ENCODE measurements around the gene CD40. TPM values are rescaled to one million over a fixed set of nuclear protein-coding genes. Genes with fewer than 3 reads are reported as not detected.

The CD40 gene
- 3.4 to 5.3 TPM (median 4.8 TPM) in 5 replicates for total RNA-seq (2022; extraction: Qiagen RNA extraction)

DNA sequence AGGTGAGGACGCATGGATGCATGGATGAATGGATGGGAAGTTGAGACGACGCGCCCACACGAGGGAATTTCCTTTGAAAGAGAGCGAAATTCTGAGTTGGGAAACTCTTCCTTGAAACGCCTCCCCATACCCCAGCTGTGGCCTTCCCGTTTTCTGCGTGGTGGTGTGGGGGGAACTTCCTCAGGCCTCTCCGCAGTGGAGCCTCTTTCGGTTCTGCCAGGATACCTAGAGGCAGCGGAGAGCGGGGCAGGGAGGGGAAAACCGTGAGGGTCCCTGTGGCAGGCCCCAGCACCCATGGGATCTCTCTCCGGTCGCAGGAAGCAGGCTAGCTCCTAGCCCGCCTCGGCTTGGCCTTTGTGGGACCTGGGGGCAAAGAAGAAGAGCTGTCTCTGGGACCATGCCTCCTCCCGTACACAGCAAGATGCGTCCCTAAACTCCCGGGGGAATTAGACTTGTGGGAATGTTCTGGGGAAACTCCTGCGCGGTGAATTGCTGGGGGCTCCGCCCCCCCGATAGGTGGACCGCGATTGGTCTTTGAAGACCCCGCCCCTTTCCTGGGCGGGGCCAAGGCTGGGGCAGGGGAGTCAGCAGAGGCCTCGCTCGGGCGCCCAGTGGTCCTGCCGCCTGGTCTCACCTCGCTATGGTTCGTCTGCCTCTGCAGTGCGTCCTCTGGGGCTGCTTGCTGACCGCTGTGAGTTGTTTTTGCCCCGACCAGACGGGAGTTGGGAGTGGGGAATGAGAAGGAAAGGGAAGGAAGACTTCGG lies at the start of gene CD40:
CD40 (plus strand) TSS at position 611 of the 764 bp plus-strand sequence; CDS start at position 641, 30 bp downstream.

DNA sequence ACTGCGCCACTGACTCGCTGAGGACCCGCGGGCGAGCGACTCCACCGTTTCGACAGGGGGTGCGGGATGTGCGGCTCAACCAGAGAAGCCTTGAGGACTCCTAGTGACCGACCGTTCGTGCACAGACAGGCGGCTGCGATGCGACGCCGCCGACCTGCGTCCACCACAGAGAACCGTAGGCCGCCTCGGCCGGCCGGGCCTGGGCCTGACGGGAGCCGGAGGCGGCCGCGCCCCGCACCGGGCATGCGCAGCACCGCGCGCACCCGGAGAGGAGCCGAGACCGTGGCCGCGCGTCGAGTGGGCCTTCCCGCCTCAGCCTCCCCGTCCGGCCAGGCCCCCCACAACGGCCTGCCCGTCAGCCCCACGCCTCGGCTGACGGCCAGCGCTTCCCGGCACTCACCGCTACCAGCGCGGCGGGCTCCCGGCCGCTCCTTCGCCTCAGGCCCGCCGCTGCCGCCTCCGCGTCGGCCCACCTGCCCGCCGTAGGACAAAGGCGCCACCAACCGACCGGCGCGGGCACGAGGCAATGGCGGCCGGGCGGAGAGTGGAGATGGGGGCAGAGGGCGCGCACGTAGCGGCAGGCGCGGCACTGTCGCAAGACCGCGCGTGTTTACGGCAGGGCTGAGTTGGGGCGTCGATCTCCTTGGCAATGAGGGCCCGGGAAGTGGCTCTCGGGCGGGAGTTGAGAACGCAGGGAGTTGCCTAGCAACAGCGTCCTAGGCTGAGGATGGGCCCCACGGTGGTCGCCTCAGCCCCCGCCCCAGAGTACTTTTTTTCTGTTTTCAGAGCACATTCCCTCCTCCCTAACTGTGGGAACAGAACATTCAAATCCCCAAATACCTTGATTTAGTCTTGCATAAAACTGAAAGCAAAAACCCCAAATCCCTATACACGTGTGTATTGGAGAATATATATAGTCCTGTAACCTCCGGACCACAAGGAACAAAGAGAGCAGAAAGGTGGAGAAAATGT lies 28.4 kb upstream of the CD40 start, which contains the start of gene NCOA5:
NCOA5 (minus strand) TSS at position 546 of the 972 bp plus-strand sequence. CDS start 10,538 bp downstream, outside the sequence.

Other genes starting within 250 kb of the CD40 start
- 5.1 to 6.7 TPM (median 6.0 TPM) in 5 replicates for gene ZSWIM1, start 237.1 kb upstream of the CD40 start, total RNA-seq (2022; extraction: Qiagen RNA extraction)
- gene SPATA25, start 230.7 kb upstream of the CD40 start, total RNA-seq (2022; extraction: Qiagen RNA extraction): 0.25 to 0.92 TPM (median 0.39 TPM) in 5 replicates
- 0.82 to 1.8 TPM (median 1.5 TPM) in 5 replicates for gene NEURL2, start 227.1 kb upstream of the CD40 start, total RNA-seq (2022; extraction: Qiagen RNA extraction)
- gene CTSA, start 227.0 kb upstream of the CD40 start, total RNA-seq (2022; extraction: Qiagen RNA extraction): 103 to 131 TPM (median 124 TPM) in 5 replicates
- gene PLTP, start 206.2 kb upstream of the CD40 start, total RNA-seq (2022; extraction: Qiagen RNA extraction): 1.3 to 1.9 TPM (median 1.8 TPM) in 5 replicates
- 26.5 to 39.4 TPM (median 34.3 TPM) in 5 replicates for gene PCIF1, start 183.6 kb upstream of the CD40 start, total RNA-seq (2022; extraction: Qiagen RNA extraction)
- gene ZNF335, start 146.1 kb upstream of the CD40 start, total RNA-seq (2022; extraction: Qiagen RNA extraction): 7.0 to 10.4 TPM (median 9.8 TPM) in 5 replicates
- 0.47 to 0.62 TPM (median 0.61 TPM) in 5 replicates for gene MMP9, start 109.4 kb upstream of the CD40 start, total RNA-seq (2022; extraction: Qiagen RNA extraction)
- 11.6 to 17.1 TPM (median 15.1 TPM) in 5 replicates for gene SLC12A5, start 89.1 kb upstream of the CD40 start, total RNA-seq (2022; extraction: Qiagen RNA extraction)
- 20.8 to 23.4 TPM (median 21.4 TPM) in 5 replicates for gene NCOA5, start 28.4 kb upstream of the CD40 start, total RNA-seq (2022; extraction: Qiagen RNA extraction)
- gene CDH22, start 190.2 kb downstream of the CD40 start, total RNA-seq (2022; extraction: Qiagen RNA extraction): 0.02 to 0.09 TPM (median 0.03 TPM) in 5 replicates

Data from A549 treated with CORT108297 at 1 μM for 4 hours (cell line).